ENCODE results near the gene MED28.
A peak's percentile ranks its signal among the peaks of the same experiment; 100 is the strongest.

MED28 gene

GRCh38 chr4:17599826-17600225 lies 14.6 kb upstream of the MED28 start:
- Histone ChIP-seq H3K9me3 (replicated peaks in 1 of 2; ENCODE audit: control insufficient read depth in 2 of 2, insufficient read depth in 1 of 2, low read depth in 1 of 2, low read length in 2 of 2) (no peaks in the 10 kb centered on the region), H2AFZ (ENCODE audit: low read length) (no peak overlapping the region), H3K36me3 (replicated peaks in 1 of 2; ENCODE audit: control insufficient read depth in 2 of 2, insufficient read depth in 2 of 2, low read length in 2 of 2) (peaks cover 21 to 72% of the 10 kb centered on the region in 2 donors), H3K27ac (replicated peaks; ENCODE audit: low read length) (no peak overlapping the region), H4K91ac (ENCODE audit: low read depth, low read length, poor library complexity) (no peak overlapping the region), H2BK12ac (ENCODE audit: low read length) (no peak overlapping the region), H2BK15ac (ENCODE audit: low read length) (no peak overlapping the region), H3K18ac (ENCODE audit: low read length) (no peak overlapping the region), H3K14ac (ENCODE audit: low read length) (no peak overlapping the region), H2AK5ac (ENCODE audit: low read depth, low read length) (no peak overlapping the region), H3K4me3 (ENCODE audit: low read length in 2 of 2) (no peak overlapping the region), H3K79me1 (ENCODE audit: low read depth, low read length) (no peaks in the 10 kb centered on the region), H2BK5ac (ENCODE audit: low read length) (no peak overlapping the region), H3K4me1 (ENCODE audit: control insufficient read depth in 2 of 2, insufficient read depth in 1 of 2, low read depth in 1 of 2, low read length in 2 of 2) (no peaks in the 10 kb centered on the region), H3K9ac (ENCODE audit: low read depth, low read length, poor library complexity) (no peak overlapping the region), H3K23ac (ENCODE audit: low read depth, low read length, poor library complexity) (no peak overlapping the region), H3K4ac (ENCODE audit: low read length) (no peak overlapping the region), H3K4me2 (ENCODE audit: insufficient read depth, low read length, poor library complexity, severe bottlenecking) (no peak overlapping the region), H2BK120ac (ENCODE audit: low read depth, low read length) (no peak overlapping the region), H3K27me3 (ENCODE audit: control insufficient read depth in 3 of 3, insufficient read depth in 3 of 3, low read depth in 1 of 3, low read length in 3 of 3) (no peaks in the 10 kb centered on the region), H4K8ac (ENCODE audit: low read depth, low read length) (no peak overlapping the region)
- no peak for DNase-seq (ENCODE audit: low spot score)
- WGBS, 2 donors (ENCODE audit: extremely low coverage in 2 of 2, insufficient read length in 2 of 2, insufficient replicate concordance in 1 of 2): no CpG with 5 or more reads among the region's 1 CpG

DNA sequence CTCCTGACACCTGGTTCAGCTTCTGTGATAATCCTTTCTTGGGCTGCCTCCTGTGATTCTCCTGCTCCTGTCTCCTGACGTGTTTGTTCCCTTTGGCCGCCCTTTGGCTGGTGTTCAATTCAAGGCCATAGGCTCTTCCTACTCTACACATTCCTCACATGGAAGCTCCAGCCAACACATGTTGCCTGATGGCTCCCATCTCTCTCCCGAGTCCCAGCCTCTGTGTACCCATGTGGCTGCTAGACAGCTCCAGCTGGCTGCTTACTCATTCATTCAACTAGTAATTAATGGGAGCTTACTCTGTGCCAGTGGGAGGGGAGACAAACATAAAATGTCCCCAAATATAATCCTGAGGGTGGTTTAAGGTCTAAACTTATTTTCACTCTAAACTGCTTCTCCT lies 9.2 kb upstream of the MED28 start:
- no peak overlapping the region for H4K91ac ChIP-seq (ENCODE audit: low read depth, low read length, poor library complexity)
- H3K4me3 ChIP-seq (ENCODE audit: low read length in 2 of 2): no peak overlapping the region
- no peak for DNase-seq (ENCODE audit: low spot score)
- H2BK120ac ChIP-seq (ENCODE audit: low read depth, low read length): no peak overlapping the region
- no peak overlapping the region for H3K4me2 ChIP-seq (ENCODE audit: insufficient read depth, low read length, poor library complexity, severe bottlenecking)
- peak overlapping the region; percentile 60 for H3K9ac ChIP-seq (ENCODE audit: low read depth, low read length, poor library complexity)
- H2BK12ac ChIP-seq (ENCODE audit: low read length): no peak overlapping the region
- no peak overlapping the region for H2AFZ ChIP-seq (ENCODE audit: low read length)
- WGBS, 2 donors (ENCODE audit: extremely low coverage in 2 of 2, insufficient read length in 2 of 2, insufficient replicate concordance in 1 of 2): no CpG with 5 or more reads among the region's 3 CpGs
- no peak overlapping the region for H2AK5ac ChIP-seq (ENCODE audit: low read depth, low read length)
- H3K27ac ChIP-seq (replicated peaks; ENCODE audit: low read length): no peak overlapping the region
- no peaks in the 10 kb centered on the region for H3K9me3 ChIP-seq (replicated peaks in 1 of 2; ENCODE audit: control insufficient read depth in 2 of 2, insufficient read depth in 1 of 2, low read depth in 1 of 2, low read length in 2 of 2)
- no peak overlapping the region for H3K4ac ChIP-seq (ENCODE audit: low read length)
- no peak overlapping the region for H3K18ac ChIP-seq (ENCODE audit: low read length)
- peak overlapping the region; percentile 55 for H3K23ac ChIP-seq (ENCODE audit: low read depth, low read length, poor library complexity)
- no peak overlapping the region for H3K14ac ChIP-seq (ENCODE audit: low read length)
- H3K27me3 ChIP-seq (ENCODE audit: control insufficient read depth in 3 of 3, insufficient read depth in 3 of 3, low read depth in 1 of 3, low read length in 3 of 3): no peaks in the 10 kb centered on the region
- no peaks in the 10 kb centered on the region for H3K79me1 ChIP-seq (ENCODE audit: low read depth, low read length)
- H3K36me3 ChIP-seq (replicated peaks in 1 of 2; ENCODE audit: control insufficient read depth in 2 of 2, insufficient read depth in 2 of 2, low read length in 2 of 2): peaks cover 12 to 62% of the 10 kb centered on the region in 2 donors
- H2BK5ac ChIP-seq (ENCODE audit: low read length): peak overlapping the region; percentile 24
- no peak overlapping the region for H4K8ac ChIP-seq (ENCODE audit: low read depth, low read length)
- no peak overlapping the region for H2BK15ac ChIP-seq (ENCODE audit: low read length)
- no peaks in the 10 kb centered on the region for H3K4me1 ChIP-seq (ENCODE audit: control insufficient read depth in 2 of 2, insufficient read depth in 1 of 2, low read depth in 1 of 2, low read length in 2 of 2)

DNA sequence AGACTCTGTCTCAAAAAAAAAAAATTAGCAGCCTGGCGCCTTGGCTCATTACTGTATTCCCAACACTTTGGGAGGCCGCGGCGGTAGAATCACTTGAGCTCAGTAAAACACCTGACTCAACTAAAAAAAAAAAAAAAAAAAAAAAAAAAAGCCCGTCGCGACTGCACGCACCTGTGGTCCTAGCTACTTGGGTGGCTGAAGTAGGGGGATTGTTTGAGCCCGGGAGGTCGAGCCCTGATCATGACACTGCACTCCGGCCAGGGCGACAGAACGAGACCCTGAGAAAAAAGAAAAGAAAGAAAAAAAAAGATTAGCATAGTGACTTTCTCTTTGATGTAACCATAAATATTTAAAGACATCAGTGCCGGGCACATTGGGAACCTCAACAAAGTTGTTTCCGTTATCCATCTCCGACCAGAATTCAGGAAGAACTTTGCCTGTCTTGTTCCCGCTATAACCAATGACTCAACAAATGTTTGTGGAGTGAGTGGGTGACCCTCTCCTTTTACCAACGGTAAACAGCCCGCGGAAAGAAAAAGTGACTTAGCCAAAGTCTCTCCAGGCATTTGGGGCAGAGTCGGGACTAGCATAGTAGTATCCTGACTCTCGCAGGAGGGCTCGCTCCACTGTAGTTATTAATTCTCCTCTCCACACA lies 553 bp upstream of the MED28 start:
- Histone ChIP-seq H3K4ac (ENCODE audit: low read length) (no peak overlapping the region), H3K4me1 (ENCODE audit: control insufficient read depth in 2 of 2, insufficient read depth in 1 of 2, low read depth in 1 of 2, low read length in 2 of 2) (no peaks in the 10 kb centered on the region), H3K9ac (ENCODE audit: low read depth, low read length, poor library complexity) (no peak overlapping the region), H3K36me3 (replicated peaks in 1 of 2; ENCODE audit: control insufficient read depth in 2 of 2, insufficient read depth in 2 of 2, low read length in 2 of 2) (peaks cover 6 to 27% of the 10 kb centered on the region in 2 donors), H2BK15ac (ENCODE audit: low read length) (no peak overlapping the region), H2AK5ac (ENCODE audit: low read depth, low read length) (no peak overlapping the region), H3K4me2 (ENCODE audit: insufficient read depth, low read length, poor library complexity, severe bottlenecking) (peak overlapping the region; percentile 68), H2AFZ (ENCODE audit: low read length) (peak overlapping the region; percentile 88), H4K91ac (ENCODE audit: low read depth, low read length, poor library complexity) (no peak overlapping the region), H3K23ac (ENCODE audit: low read depth, low read length, poor library complexity) (no peak overlapping the region), H3K79me1 (ENCODE audit: low read depth, low read length) (peaks cover 8% of the 10 kb centered on the region), H3K9me3 (replicated peaks in 1 of 2; ENCODE audit: control insufficient read depth in 2 of 2, insufficient read depth in 1 of 2, low read depth in 1 of 2, low read length in 2 of 2) (no peaks in the 10 kb centered on the region), H2BK12ac (ENCODE audit: low read length) (no peak overlapping the region), H3K27me3 (ENCODE audit: control insufficient read depth in 3 of 3, insufficient read depth in 3 of 3, low read depth in 1 of 3, low read length in 3 of 3) (no peaks in the 10 kb centered on the region), H3K4me3 (ENCODE audit: low read length in 2 of 2) (peak overlapping the region; percentile 81 to 96), H3K14ac (ENCODE audit: low read length) (no peak overlapping the region), H3K18ac (ENCODE audit: low read length) (no peak overlapping the region), H4K8ac (ENCODE audit: low read depth, low read length) (no peak overlapping the region), H2BK5ac (ENCODE audit: low read length) (no peak overlapping the region), H3K27ac (replicated peaks; ENCODE audit: low read length) (no peak overlapping the region), H2BK120ac (ENCODE audit: low read depth, low read length) (no peak overlapping the region)
- no CpG with 5 or more reads among the region's 23 CpGs for WGBS, 2 donors (ENCODE audit: extremely low coverage in 2 of 2, insufficient read length in 2 of 2, insufficient replicate concordance in 1 of 2)
- peak; percentile 3 for DNase-seq (ENCODE audit: low spot score)

DNA sequence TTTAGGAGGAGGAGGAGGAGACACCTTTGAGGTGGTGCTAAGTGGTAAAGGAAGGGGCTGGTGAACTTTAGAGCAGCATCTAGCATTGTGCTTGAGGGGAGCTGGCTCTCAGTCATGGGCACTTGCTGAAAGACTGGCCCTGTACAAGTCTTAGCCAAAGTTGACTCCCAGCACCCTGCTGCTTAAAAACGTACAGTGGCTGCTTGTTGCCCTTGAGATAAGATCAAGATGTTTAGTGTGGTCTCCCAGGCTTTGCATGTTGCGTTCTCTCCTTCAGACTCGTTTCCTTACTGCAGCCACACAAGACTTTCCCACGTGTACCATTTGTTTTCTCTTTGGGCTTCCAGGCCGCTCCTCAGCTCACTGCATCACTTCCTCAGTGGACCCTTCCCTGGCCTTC lies 1.8 kb downstream of the MED28 start:
- Histone ChIP-seq H2BK12ac (ENCODE audit: low read length) (no peak overlapping the region), H3K9ac (ENCODE audit: low read depth, low read length, poor library complexity) (no peak overlapping the region), H3K4me1 (ENCODE audit: control insufficient read depth in 2 of 2, insufficient read depth in 1 of 2, low read depth in 1 of 2, low read length in 2 of 2) (no peaks in the 10 kb centered on the region), H2AFZ (ENCODE audit: low read length) (no peak overlapping the region), H2AK5ac (ENCODE audit: low read depth, low read length) (no peak overlapping the region), H3K4ac (ENCODE audit: low read length) (no peak overlapping the region), H3K27ac (replicated peaks; ENCODE audit: low read length) (no peak overlapping the region), H3K27me3 (ENCODE audit: control insufficient read depth in 3 of 3, insufficient read depth in 3 of 3, low read depth in 1 of 3, low read length in 3 of 3) (no peaks in the 10 kb centered on the region), H3K4me2 (ENCODE audit: insufficient read depth, low read length, poor library complexity, severe bottlenecking) (peak overlapping the region; percentile 23), H3K4me3 (ENCODE audit: low read length in 2 of 2) (peak overlapping the region in 1 of 2 donors; percentile 9), H4K91ac (ENCODE audit: low read depth, low read length, poor library complexity) (no peak overlapping the region), H2BK120ac (ENCODE audit: low read depth, low read length) (no peak overlapping the region), H3K36me3 (replicated peaks in 1 of 2; ENCODE audit: control insufficient read depth in 2 of 2, insufficient read depth in 2 of 2, low read length in 2 of 2) (peaks cover 14 to 51% of the 10 kb centered on the region in 2 donors), H3K23ac (ENCODE audit: low read depth, low read length, poor library complexity) (no peak overlapping the region), H2BK5ac (ENCODE audit: low read length) (no peak overlapping the region), H3K79me1 (ENCODE audit: low read depth, low read length) (peaks cover 9% of the 10 kb centered on the region), H3K18ac (ENCODE audit: low read length) (no peak overlapping the region), H3K9me3 (replicated peaks in 1 of 2; ENCODE audit: control insufficient read depth in 2 of 2, insufficient read depth in 1 of 2, low read depth in 1 of 2, low read length in 2 of 2) (no peaks in the 10 kb centered on the region), H4K8ac (ENCODE audit: low read depth, low read length) (no peak overlapping the region), H2BK15ac (ENCODE audit: low read length) (no peak overlapping the region), H3K14ac (ENCODE audit: low read length) (no peak overlapping the region)
- no CpG with 5 or more reads among the region's 5 CpGs for WGBS, 2 donors (ENCODE audit: extremely low coverage in 2 of 2, insufficient read length in 2 of 2, insufficient replicate concordance in 1 of 2)
- no peak for DNase-seq (ENCODE audit: low spot score)
